ENCODE data around the gene VIP.

Gene VIP

GRCh38 chr6:152727507-152727906, 23.1 kb upstream of the VIP start:
- no peaks in the 10 kb centered on the region for H3K9me3 ChIP-seq (ENCODE audit: insufficient read depth, low read depth, low read length)
- H3K4me1 ChIP-seq (ENCODE audit: insufficient read depth, low read length, poor library complexity, severe bottlenecking) = no peaks in the 10 kb centered on the region
- no peaks in the 10 kb centered on the region for H3K9me2 ChIP-seq (replicated peaks; ENCODE audit: low read depth, low read length)
- H3K79me2 ChIP-seq (ENCODE audit: insufficient read depth, low read length) = no peaks in the 10 kb centered on the region
- no peak overlapping the region for H3K9ac ChIP-seq (ENCODE audit: low read depth, low read length, poor library complexity, severe bottlenecking)
- no peaks in the 10 kb centered on the region for H3F3A ChIP-seq (ENCODE audit: low read depth)
- no peak overlapping the region for H3K4me3 ChIP-seq (ENCODE audit: low read length, poor library complexity, severe bottlenecking)
- H3K4me2 ChIP-seq (ENCODE audit: low read depth, low read length, poor library complexity, severe bottlenecking) = no peak overlapping the region
- TF ChIP-seq EZH2phosphoT487 (IDR thresholded peaks at IDR 0.05; ENCODE audit: borderline replicate concordance) = no peak
- no peak for TF ChIP-seq CTCF (conservative IDR thresholded peaks at IDR 0.05; ENCODE audit: low read length)
- H2AFZ ChIP-seq (ENCODE audit: low read length) = no peak overlapping the region
- H3K36me3 ChIP-seq (ENCODE audit: insufficient read depth, low read length) = no peaks in the 10 kb centered on the region
- no peaks in the 10 kb centered on the region for H4K20me1 ChIP-seq (ENCODE audit: insufficient read depth, low read length, poor library complexity, severe bottlenecking)
- H3K27me3 ChIP-seq (ENCODE audit: insufficient read depth, low read length, poor library complexity, severe bottlenecking) = no peaks in the 10 kb centered on the region

GRCh38 chr6:152734630-152735029, 16.0 kb upstream of the VIP start:
- Histone ChIP-seq H3K27me3 (ENCODE audit: insufficient read depth, low read length, poor library complexity, severe bottlenecking) (no peaks in the 10 kb centered on the region), H4K20me1 (ENCODE audit: insufficient read depth, low read length, poor library complexity, severe bottlenecking) (no peaks in the 10 kb centered on the region), H3K79me2 (ENCODE audit: insufficient read depth, low read length) (no peaks in the 10 kb centered on the region), H3K9me2 (replicated peaks; ENCODE audit: low read depth, low read length) (no peaks in the 10 kb centered on the region), H3K4me3 (ENCODE audit: low read length, poor library complexity, severe bottlenecking) (no peak overlapping the region), H3K9me3 (ENCODE audit: insufficient read depth, low read depth, low read length) (no peaks in the 10 kb centered on the region), H3K4me2 (ENCODE audit: low read depth, low read length, poor library complexity, severe bottlenecking) (no peak overlapping the region), H3K4me1 (ENCODE audit: insufficient read depth, low read length, poor library complexity, severe bottlenecking) (no peaks in the 10 kb centered on the region), H3K36me3 (ENCODE audit: insufficient read depth, low read length) (no peaks in the 10 kb centered on the region), H3K9ac (ENCODE audit: low read depth, low read length, poor library complexity, severe bottlenecking) (no peak overlapping the region), H3F3A (ENCODE audit: low read depth) (no peaks in the 10 kb centered on the region), H2AFZ (ENCODE audit: low read length) (no peak overlapping the region)
- TF ChIP-seq CTCF (conservative IDR thresholded peaks at IDR 0.05; ENCODE audit: low read length) (no peak), EZH2phosphoT487 (IDR thresholded peaks at IDR 0.05; ENCODE audit: borderline replicate concordance) (no peak)

GRCh38 chr6:152736687-152737273, 13.8 kb upstream of the VIP start:
- Histone ChIP-seq H3K27me3 (ENCODE audit: insufficient read depth, low read length, poor library complexity, severe bottlenecking) (no peaks in the 10 kb centered on the region), H3K9me3 (ENCODE audit: insufficient read depth, low read depth, low read length) (no peaks in the 10 kb centered on the region), H3K9me2 (replicated peaks; ENCODE audit: low read depth, low read length) (no peaks in the 10 kb centered on the region), H3K4me1 (ENCODE audit: insufficient read depth, low read length, poor library complexity, severe bottlenecking) (no peaks in the 10 kb centered on the region), H3K9ac (ENCODE audit: low read depth, low read length, poor library complexity, severe bottlenecking) (no peak overlapping the region), H3K79me2 (ENCODE audit: insufficient read depth, low read length) (no peaks in the 10 kb centered on the region), H3K4me2 (ENCODE audit: low read depth, low read length, poor library complexity, severe bottlenecking) (no peak overlapping the region), H3F3A (ENCODE audit: low read depth) (no peaks in the 10 kb centered on the region), H2AFZ (ENCODE audit: low read length) (no peak overlapping the region), H3K36me3 (ENCODE audit: insufficient read depth, low read length) (no peaks in the 10 kb centered on the region), H3K4me3 (ENCODE audit: low read length, poor library complexity, severe bottlenecking) (no peak overlapping the region), H4K20me1 (ENCODE audit: insufficient read depth, low read length, poor library complexity, severe bottlenecking) (no peaks in the 10 kb centered on the region)
- TF ChIP-seq EZH2phosphoT487 (IDR thresholded peaks at IDR 0.05; ENCODE audit: borderline replicate concordance) (no peak), CTCF (conservative IDR thresholded peaks at IDR 0.05; ENCODE audit: low read length) (no peak)

Data from Loucy (cell line).